IMR-90 (cell line): Measurements from ENCODE around the gene BCL2L12. TPM values are rescaled to one million over a fixed set of nuclear protein-coding genes. Genes with fewer than 3 reads are reported as not detected.

ENCODE experiments used
- ATAC-seq: fragments of 200-7000 bp; cut with Tn5 transposase; 2 replicates; pipeline ENCODE4 v1.9.1; 2020; ENCODE audit warnings: low read depth, mild to moderate bottlenecking, moderate library complexity
- BruUV-seq: library from RNA; stranded (reverse); fragments of 400-500 nt; replicated peaks from 2 replicates; lab custom pipeline; 2021; lab: Mats Ljungman, UMichigan
- CTCF ChIA-PET: fragments of 300-600 bp; formaldehyde crosslinking; extraction: SDS; loops from one replicate; lab custom pipeline; 2021; ENCODE audit warnings: antibody characterized with exemption; lab: Yijun Ruan, JAX
- POLR2A ChIA-PET: fragments of 300-600 bp; sonication (Branson Sonifier 250); formaldehyde crosslinking; loops from one replicate; lab custom pipeline; 2022; ENCODE audit warnings: antibody characterized with exemption; ENCODE audit not compliant: unreplicated experiment; lab: Charles Lee
- DNase-seq: peaks from one replicate; pipeline ENCODE4 v3.0.0; 2013
- H2AFZ ChIP-seq: replicated peaks from 2 replicates; pipeline ENCODE3; 2013; ENCODE audit warnings: low read length, mild to moderate bottlenecking; ENCODE audit not compliant: poor library complexity
- H2AK5ac ChIP-seq: 2 replicates; pipeline ENCODE4 v1.6.1; 2013; ENCODE audit warnings: low read depth, low read length, inconsistent platforms
- H2AK9ac ChIP-seq: replicated peaks from 2 replicates; pipeline ENCODE3; 2013; ENCODE audit warnings: mild to moderate bottlenecking, low read depth, low read length, moderate library complexity; ENCODE audit not compliant: poor library complexity
- H2BK120ac ChIP-seq: 2 replicates; pipeline ENCODE4 v1.6.1; 2013; ENCODE audit warnings: low read depth, low read length, inconsistent platforms
- H2BK15ac ChIP-seq: 3 replicates; pipeline ENCODE4 v1.6.1; 2013; ENCODE audit warnings: low read depth, low read length, inconsistent platforms
- H2BK20ac ChIP-seq: 2 replicates; pipeline ENCODE4 v1.6.1; 2013; ENCODE audit warnings: low read depth, mild to moderate bottlenecking, inconsistent platforms, low read length, moderate library complexity
- H2BK5ac ChIP-seq: 2 replicates; pipeline ENCODE4 v1.6.1; 2013; ENCODE audit warnings: mild to moderate bottlenecking, low read depth, low read length, inconsistent platforms; ENCODE audit not compliant: poor library complexity, severe bottlenecking
- H3K14ac ChIP-seq: replicated peaks from 2 replicates; pipeline ENCODE4 v1.6.1; 2013; ENCODE audit warnings: low read depth, low read length, inconsistent platforms
- H3K18ac ChIP-seq: 2 replicates; pipeline ENCODE4 v1.6.1; 2013; ENCODE audit warnings: low read depth, low read length, control low read depth
- H3K23ac ChIP-seq: 2 replicates; pipeline ENCODE4 v1.6.1; 2013; ENCODE audit warnings: low read depth, low read length, inconsistent platforms
- H3K27ac ChIP-seq: 2 replicates; pipeline ENCODE4 v1.5.1; 2013; ENCODE audit warnings: mild to moderate bottlenecking, control low read depth, low read length; ENCODE audit not compliant: insufficient read depth
- H3K27me3 ChIP-seq: 2 replicates; pipeline ENCODE4 v1.6.1; 2013; ENCODE audit warnings: low read length; ENCODE audit not compliant: control insufficient read depth, insufficient read depth
- H3K36me3 ChIP-seq: 2 replicates; pipeline ENCODE4 v1.6.1; 2013; ENCODE audit warnings: low read length, mixed read lengths; ENCODE audit not compliant: control insufficient read depth, insufficient read depth
- H3K4ac ChIP-seq: 2 replicates; pipeline ENCODE4 v1.6.1; 2013; ENCODE audit warnings: low read depth, low read length, inconsistent platforms
- H3K4me1 ChIP-seq: 2 replicates; pipeline ENCODE4 v1.6.1; 2013; ENCODE audit warnings: low read length, mixed read lengths; ENCODE audit not compliant: control insufficient read depth, insufficient read depth
- H3K4me2 ChIP-seq: 2 replicates; pipeline ENCODE4 v1.6.1; 2013; ENCODE audit warnings: low read depth, mild to moderate bottlenecking, control low read depth, low read length, moderate library complexity
- H3K4me3 ChIP-seq: 2 replicates; pipeline ENCODE4 v1.5.1; 2013; ENCODE audit warnings: low read depth, mild to moderate bottlenecking, control low read depth, low read length, moderate library complexity; ENCODE audit not compliant: insufficient read depth
- H3K56ac ChIP-seq: 2 replicates; pipeline ENCODE4 v1.6.1; 2013; ENCODE audit warnings: low read length, inconsistent platforms; ENCODE audit not compliant: insufficient read depth; ENCODE audit errors: extremely low read depth
- H3K79me1 ChIP-seq, 2 experiments: 2 replicates each; pipeline ENCODE4 v1.6.1; 2013; ENCODE audit warnings: low read length in 2 of 2, inconsistent platforms in 1 of 2, low read depth in 1 of 2
- H3K9ac ChIP-seq: 2 replicates; pipeline ENCODE4 v1.6.1; 2013; ENCODE audit warnings: low read depth, low read length, control low read depth
- H3K9me1 ChIP-seq: 2 replicates; pipeline ENCODE4 v1.6.1; 2013; ENCODE audit warnings: low read length, inconsistent platforms; ENCODE audit not compliant: insufficient read depth
- H3K9me3 ChIP-seq: 2 replicates; pipeline ENCODE4 v1.6.1; 2013; ENCODE audit warnings: low read length; ENCODE audit not compliant: control insufficient read depth, insufficient read depth
- H4K20me1 ChIP-seq: 2 replicates; pipeline ENCODE4 v1.6.1; 2013; ENCODE audit warnings: low read length, inconsistent platforms; ENCODE audit not compliant: insufficient read depth
- H4K5ac ChIP-seq: 2 replicates; pipeline ENCODE4 v1.6.1; 2013; ENCODE audit warnings: mild to moderate bottlenecking, low read depth, low read length, control low read depth
- H4K8ac ChIP-seq, 2 experiments: 2 replicates each; pipeline ENCODE4 v1.6.1; 2013; ENCODE audit warnings: low read depth in 2 of 2, low read length in 2 of 2, control low read depth in 1 of 2, inconsistent platforms in 1 of 2
- H4K91ac ChIP-seq: 2 replicates; pipeline ENCODE4 v1.6.1; 2013; ENCODE audit warnings: low read depth, low read length, inconsistent platforms; ENCODE audit not compliant: insufficient read depth
- BHLHE40 ChIP-seq: fragments of 150-350 bp; IDR thresholded peaks from 2 replicates; pipeline ENCODE4 v1.6.1; 2016; ENCODE audit warnings: mild to moderate bottlenecking, low read depth, low read length
- CEBPB ChIP-seq: IDR thresholded peaks from 2 replicates; pipeline ENCODE4 v1.6.1; 2012; ENCODE audit warnings: low read depth, low read length, improper control_type of control experiment
- CHD1 ChIP-seq: IDR thresholded peaks from 2 replicates; pipeline ENCODE4 v1.6.1; 2012; ENCODE audit warnings: low read depth, low read length, improper control_type of control experiment
- FOS ChIP-seq: fragments of 150-350 bp; IDR thresholded peaks from 2 replicates; pipeline ENCODE4 v1.6.1; 2016; ENCODE audit warnings: low read depth, low read length
- MAFK ChIP-seq: IDR thresholded peaks from 2 replicates; pipeline ENCODE4 v1.6.1; 2012; ENCODE audit warnings: low read depth, low read length, improper control_type of control experiment
- MAZ ChIP-seq: IDR thresholded peaks from 2 replicates; pipeline ENCODE4 v1.6.1; 2012; ENCODE audit warnings: low read depth, mild to moderate bottlenecking, low read length, improper control_type of control experiment, moderate library complexity, borderline replicate concordance
- MXI1 ChIP-seq: IDR thresholded peaks from 2 replicates; pipeline ENCODE4 v1.6.1; 2012; ENCODE audit warnings: low read depth, mild to moderate bottlenecking, low read length, moderate library complexity, borderline replicate concordance
- POLR2A ChIP-seq: IDR thresholded peaks from 2 replicates; pipeline ENCODE4 v1.6.1; 2012; ENCODE audit warnings: mild to moderate bottlenecking, low read depth, low read length
- RFX5 ChIP-seq: IDR thresholded peaks from 2 replicates; pipeline ENCODE4 v1.8.0; 2012; ENCODE audit warnings: low read depth, mild to moderate bottlenecking, low read length, moderate library complexity
- WGBS, 2 experiments: methylation state at CpG; one replicate each; pipeline versions ENCODE4 v1.1.5 to v1.1.7; 2013; ENCODE audit warnings: missing lambda C conversion rate in 2 of 2; ENCODE audit not compliant: insufficient read length in 1 of 2; ENCODE audit errors: extremely low coverage in 2 of 2; 5-methylcytosine and 5-hydroxymethylcytosine counted together
- dilution Hi-C: fragments of 300-500 bp; cut with HindIII; formaldehyde crosslinking; loops from one replicate; pipeline ENCODE4 v1.14.3; 2018; ENCODE audit warnings: low sequenced_read_pairs; ENCODE audit not compliant: unreplicated experiment
- in situ Hi-C: fragments of 300-500 bp; cut with MboI; formaldehyde crosslinking; loops from 3 replicates; pipeline ENCODE4 v1.14.3; 2019; ENCODE audit warnings: low sequenced_read_pairs, inconsistent platforms, mixed read lengths
- intact Hi-C: fragments of 100-400 bp; cut with micrococcal nuclease; formaldehyde crosslinking; loops from 2 replicates; pipeline ENCODE4 v1.10.0; 2022
- polyA plus RNA-seq, 3 experiments: library from polyadenylated mRNA; depleted of rRNA; stranded (reverse); fragments of >200 nt; gene quantifications; 2 replicates each; pipeline ENCODE4 v1.2.3, GENCODE V29; 2012; ENCODE audit warnings: low replicate concordance in 1 of 3
- total RNA-seq: library from RNA; depleted of rRNA; stranded (reverse); fragments of >200 nt; gene quantifications from 2 replicates; pipeline ENCODE4 v1.2.3, GENCODE V29; 2012
- TF ChIP-seq, protein P1 (sequence below): fragments of 150-350 bp; IDR thresholded peaks from 2 replicates; pipeline ENCODE4 v1.6.1; 2017; ENCODE audit warnings: mild to moderate bottlenecking, antibody characterized with exemption, low read length, low read depth

BCL2L12 gene
- total and polyA plus RNA-seq, 2 of the 4 experiments (the other 2 are of a cell fraction), result 3.9 to 32.6 TPM

DNA sequence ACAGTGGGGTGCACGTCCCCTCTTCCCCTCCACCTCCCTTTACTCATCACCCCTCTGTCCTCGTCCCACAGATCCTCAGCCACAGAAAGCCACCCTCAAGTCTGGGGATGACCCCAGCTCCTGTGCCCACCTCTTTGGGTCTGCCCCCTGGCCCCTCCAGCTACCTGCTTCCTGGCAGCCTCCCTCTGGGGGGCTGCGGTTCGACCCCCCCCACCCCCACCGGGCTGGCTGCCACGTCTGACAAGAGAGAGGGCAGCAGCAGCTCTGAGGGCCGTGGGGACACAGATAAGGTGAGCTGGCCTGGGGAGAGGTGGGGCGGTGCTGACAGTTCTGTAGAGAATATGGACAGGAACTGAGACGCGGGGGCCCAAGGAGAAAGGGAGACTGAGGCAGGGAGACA, 11.2 kb upstream of the BCL2L12 start:
- H2BK20ac ChIP-seq, result no peak overlapping the region
- in situ Hi-C loops, result no loop called here
- H3K4me2 ChIP-seq, result no peak overlapping the region

More for the DNA sequence above, 11.2 kb upstream of the BCL2L12 start:
- Histone ChIP-seq H3K9me3 (no peaks in the 10 kb centered on the region), H3K27ac (no peak overlapping the region), H3K14ac (no peak overlapping the region), H2BK15ac (no peak overlapping the region), H4K20me1 (peaks cover 34% of the 10 kb centered on the region), H2AK5ac (no peak overlapping the region), H2BK5ac (no peak overlapping the region), H3K9me1 (no peaks in the 10 kb centered on the region), H3K23ac (no peak overlapping the region), H3K18ac (no peak overlapping the region), H3K4ac (no peak overlapping the region), H3K27me3 (no peaks in the 10 kb centered on the region), H2AFZ (no peak overlapping the region), H3K9ac (no peak overlapping the region), H2AK9ac (no peak overlapping the region), H4K5ac (no peak overlapping the region), H4K91ac (no peak overlapping the region), H3K79me1 (peaks cover 18 to 52% of the 10 kb centered on the region in 2 experiments), H4K8ac (no peak overlapping the region), H3K4me1 (no peaks in the 10 kb centered on the region), H2BK120ac (no peak overlapping the region), H3K4me3 (no peak overlapping the region), H3K56ac (no peak overlapping the region), H3K36me3 (peaks cover 82% of the 10 kb centered on the region)
- intact Hi-C loops, result no loop called here
- TF ChIP-seq, protein P1, sequence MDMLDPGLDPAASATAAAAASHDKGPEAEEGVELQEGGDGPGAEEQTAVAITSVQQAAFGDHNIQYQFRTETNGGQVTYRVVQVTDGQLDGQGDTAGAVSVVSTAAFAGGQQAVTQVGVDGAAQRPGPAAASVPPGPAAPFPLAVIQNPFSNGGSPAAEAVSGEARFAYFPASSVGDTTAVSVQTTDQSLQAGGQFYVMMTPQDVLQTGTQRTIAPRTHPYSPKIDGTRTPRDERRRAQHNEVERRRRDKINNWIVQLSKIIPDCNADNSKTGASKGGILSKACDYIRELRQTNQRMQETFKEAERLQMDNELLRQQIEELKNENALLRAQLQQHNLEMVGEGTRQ, result no peak
- TF ChIP-seq POLR2A (no peak), MAZ (no peak), CEBPB (no peak), CHD1 (no peak), MAFK (no peak), BHLHE40 (no peak), RFX5 (no peak), FOS (no peak), MXI1 (no peak)
- no TSS peak for BruUV-seq
- WGBS, 2 experiments, result 83% methylated on average over 5 of the region's 10 CpGs; no CpG with 5 or more reads in 1 of the 2 experiments
- dilution Hi-C loops, result no loop called here
- ATAC-seq (no peak), DNase-seq (no peak)
- ChIA-PET POLR2A (interaction anchor here (1.0 kb wide), 1 partner anchor 14 kb away, joined by 3 read pairs; no protein-coding TSS in a partner anchor), CTCF (interaction anchor here (1.1 kb wide), 1 partner anchor 12 kb away, joined by 3 read pairs; the partner anchor contains the start of gene SCAF1)
